Left kidney (tissue), 2 donors: ENCODE measurements around the gene RPS25. TPM values are rescaled to one million over a fixed set of nuclear protein-coding genes. Genes with fewer than 3 reads are reported as not detected.
"Not testable (repeated sequence)": the region's sequence is repeated elsewhere in the genome, so short reads cannot be mapped to it uniquely, and the experiment has no call there.

Experiments
- DNase-seq: peaks from one replicate; pipeline ENCODE4 v3.0.0-alpha.2; 2013
- polyA plus RNA-seq: library from polyadenylated mRNA; unstranded; fragments of 120-200 nt; gene quantifications from one replicate; pipeline ENCODE4 v1.2.1, GENCODE V29; 2013; ENCODE audit not compliant: insufficient read length

Gene RPS25
- polyA plus RNA-seq, 1 donor: 993 TPM

DNA sequence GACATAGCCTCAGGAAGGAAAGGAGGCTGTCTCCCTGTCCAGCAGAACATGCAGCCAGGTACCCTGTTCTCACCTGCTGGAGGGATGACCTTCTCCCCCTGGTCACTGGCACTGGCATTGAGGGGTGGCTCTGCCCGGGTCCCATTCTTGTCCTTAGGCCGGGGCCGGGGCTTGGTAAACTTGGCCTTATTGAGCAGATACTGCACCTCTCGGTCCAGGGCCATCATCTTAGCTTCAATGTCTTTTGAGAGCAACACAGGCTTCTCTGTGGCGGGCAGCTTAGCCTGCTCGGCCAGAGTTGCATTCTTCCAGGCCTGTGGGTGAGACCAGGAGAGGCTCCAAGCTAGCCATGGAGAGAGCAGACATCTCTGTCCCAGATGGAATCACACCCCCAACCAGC lies 28.3 kb upstream of the RPS25 start:
- DNase-seq: no peak

DNA sequence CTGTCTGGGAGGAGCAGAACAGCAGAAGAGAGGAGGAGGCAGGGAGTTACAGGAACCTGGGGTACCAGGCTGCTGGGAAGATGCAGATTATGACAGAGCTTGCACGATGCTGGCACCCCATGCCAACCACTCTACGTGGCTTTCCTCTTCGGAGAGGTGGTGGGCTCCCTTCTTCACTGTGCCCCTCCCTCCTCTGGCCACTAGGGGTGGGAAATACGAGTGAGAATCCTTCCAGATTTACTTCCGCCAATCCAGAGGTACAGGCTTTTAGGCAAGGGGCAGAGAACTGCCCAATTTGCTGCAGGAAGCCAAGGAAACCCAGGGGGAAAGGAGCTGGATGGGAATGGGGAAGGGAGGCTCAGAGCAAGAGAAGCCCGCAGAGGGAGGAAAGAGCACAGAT lies 26.6 kb upstream of the RPS25 start:
- DNase-seq: no peak

DNA sequence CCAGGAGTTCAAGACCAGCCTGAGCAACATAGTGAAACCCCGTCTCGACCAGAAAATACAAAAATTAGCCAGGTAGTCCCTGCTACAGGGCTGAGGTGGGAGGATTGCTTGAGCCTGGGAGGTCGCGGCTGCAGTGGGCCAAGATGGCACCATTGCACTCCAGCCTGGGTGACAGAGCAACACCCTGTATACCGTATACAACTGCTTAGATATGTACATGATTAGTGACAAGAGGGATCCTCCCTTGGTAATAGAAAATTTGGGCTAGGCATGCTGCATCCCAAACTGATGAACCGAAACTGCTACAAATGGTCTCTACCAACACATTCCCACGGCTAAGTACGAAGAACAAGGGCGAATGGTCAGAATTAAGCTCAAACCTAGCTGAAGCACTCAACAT lies 24.8 kb upstream of the RPS25 start:
- no peak for DNase-seq

DNA sequence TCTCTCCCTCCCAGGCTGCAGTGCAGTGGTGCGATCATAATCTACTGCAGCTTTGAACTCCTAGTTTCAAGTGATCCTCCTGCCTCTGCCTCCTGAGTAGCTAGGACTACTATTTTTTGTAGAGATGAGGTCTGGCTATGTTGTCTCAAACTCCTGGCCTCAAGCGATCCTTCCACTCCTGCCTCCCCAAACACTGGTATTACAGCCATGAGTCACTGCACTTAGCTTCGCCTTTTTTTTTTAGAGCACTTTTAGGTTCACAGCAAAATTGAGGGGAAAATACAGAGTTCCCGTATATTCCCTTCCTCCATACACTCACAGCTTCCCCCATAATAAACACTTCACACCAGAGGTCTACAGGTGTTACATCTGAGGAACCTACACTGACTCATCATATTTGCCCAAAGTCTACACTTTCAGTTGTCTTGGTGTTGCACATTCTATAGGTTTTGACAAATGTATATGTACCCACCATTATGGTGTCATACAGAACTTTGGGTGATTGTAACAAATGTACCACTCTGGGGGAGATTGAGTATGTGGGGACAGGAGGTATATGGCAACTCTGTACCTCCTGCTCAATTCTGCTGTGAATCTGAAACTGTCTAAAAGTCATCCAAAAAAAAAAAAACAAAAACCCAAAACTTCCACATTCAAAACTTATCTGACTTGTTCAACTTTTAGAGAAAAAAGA lies 23.8 kb upstream of the RPS25 start:
- no peak for DNase-seq

DNA sequence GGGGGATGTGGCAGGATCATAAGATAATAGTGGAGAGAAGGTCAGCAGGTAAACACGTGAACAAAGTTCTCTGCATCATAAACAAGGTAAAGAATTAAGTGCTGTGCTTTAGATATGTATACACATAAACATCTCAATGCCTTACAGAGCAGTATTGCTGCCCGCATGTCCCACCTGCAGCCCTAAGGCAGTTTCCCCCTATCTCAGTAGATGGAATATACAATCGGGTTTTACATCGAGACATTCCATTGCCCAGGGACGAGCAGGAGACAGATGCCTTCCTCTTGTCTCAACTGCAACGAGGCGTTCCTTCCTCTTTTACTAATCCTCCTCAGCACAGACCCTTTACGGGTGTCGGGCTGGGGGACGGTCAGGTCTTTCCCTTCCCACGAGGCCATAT lies 21.3 kb upstream of the RPS25 start:
- not testable (repeated sequence) for DNase-seq

DNA sequence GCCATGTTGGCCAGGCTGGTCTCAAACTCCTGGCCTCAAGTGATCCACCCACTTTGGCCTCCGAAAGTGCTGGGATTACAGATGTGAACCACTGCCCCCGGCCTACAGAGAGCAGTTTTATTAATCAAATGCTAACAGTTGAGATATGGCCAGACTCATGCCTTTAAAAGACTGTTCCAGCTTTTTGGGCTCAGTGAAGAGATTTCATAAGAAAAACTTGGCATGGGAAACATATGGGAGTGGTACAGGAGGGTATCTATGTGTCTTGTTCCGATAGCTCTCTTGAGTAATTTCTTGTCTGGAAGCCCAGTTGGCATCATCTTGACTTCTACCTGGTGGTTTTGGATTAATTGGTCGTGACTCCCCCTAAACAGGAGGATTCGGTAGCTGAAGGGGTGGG lies 20.7 kb upstream of the RPS25 start:
- DNase-seq: no peak

DNA sequence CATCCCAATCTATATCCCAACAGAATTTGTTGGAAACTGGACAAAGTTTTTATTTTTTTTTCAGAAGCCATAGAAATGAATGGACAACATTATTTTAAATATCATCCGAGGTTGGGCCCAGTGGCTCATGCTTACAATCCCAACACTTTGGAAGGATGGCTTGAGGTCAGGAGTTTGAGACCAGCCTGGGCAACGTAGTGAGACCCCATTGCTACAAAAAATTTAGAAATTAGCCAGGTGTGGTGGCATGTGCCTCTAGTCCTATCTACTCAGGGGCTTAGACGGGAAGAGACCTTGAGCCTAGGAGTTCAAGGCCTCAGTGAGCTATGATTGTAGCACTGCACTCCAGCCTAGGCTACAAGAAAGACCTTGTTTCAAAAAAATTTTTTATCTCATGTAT lies 16.7 kb upstream of the RPS25 start:
- DNase-seq: no peak

DNA sequence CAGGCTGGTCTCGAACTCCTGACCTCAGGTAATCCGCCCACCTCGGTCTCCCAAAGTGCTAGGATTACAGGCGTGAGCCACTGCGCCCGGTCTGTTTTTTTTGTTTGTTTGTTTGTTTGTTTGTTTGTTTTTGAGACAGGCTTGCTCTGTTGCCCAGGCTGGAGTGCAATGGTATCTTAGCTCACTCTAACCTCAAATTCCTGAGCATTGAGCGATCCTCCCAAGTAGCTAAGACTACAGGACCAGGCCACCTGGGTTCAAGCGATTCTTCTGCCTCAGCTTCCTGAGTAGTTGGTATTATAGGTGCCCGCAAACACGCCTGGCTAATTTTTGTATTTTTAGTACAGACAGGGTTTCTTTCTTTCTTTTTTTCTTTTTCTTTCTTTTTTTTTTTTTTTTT lies 15.3 kb upstream of the RPS25 start:
- not testable (repeated sequence) for DNase-seq

DNA sequence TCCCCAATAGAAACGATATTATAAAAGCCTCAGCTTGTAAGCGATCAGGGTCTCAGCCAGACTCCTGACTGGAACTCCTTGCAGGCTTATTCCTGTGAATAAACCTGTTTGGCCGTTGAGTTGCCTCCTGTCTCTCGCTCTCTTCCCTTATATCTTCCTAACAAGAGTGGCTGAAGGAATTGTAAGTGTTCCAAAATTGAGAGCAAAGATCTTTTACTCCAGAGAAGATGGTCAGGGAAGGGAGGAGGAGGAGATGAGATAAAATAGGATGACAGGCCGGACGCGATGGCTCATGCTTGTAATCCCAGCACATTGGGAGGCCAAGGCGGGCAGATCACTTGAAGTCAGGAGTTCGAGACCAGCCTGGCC lies 13.8 kb upstream of the RPS25 start:
- no peak for DNase-seq

DNA sequence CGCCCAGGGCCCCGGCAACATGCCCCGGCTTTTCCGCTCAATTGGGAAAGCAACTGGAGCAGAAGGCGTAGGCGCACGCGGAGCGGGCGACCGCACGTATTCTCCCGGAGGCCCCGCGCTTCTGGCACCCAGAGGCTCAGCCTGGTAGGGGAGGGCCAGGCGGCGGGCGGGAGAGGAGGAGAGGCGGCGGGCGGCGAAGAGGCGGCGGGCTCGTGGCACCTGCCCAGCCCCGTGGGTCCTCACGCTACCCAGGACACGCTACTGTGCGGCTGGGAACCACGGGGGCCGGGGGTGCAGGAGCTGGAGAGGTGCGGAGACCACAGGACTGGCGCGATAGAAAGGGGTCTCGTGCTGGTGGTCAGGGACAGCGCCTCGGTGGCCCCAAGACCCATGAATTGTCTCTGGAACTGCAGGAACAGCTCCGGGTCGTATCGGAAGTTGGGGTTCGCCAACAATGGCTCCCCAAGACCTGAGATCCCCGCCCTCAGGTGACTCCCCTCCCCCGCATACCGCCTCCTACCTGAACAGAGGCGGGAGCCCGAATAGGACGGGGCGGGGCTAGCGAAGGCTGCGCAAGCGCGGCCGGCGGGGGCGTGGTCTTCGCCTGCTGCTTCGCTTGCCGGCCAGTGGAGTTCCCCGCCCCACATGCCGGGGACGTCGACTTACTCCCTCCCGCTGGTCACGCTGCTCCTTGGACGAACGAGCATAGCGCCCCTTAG lies 12.3 kb upstream of the RPS25 start, which contains the start of gene SLC37A4:
SLC37A4 (minus strand) TSS at position 549 of the 719 bp plus-strand sequence.
- DNase-seq: peak; percentile 96

DNA sequence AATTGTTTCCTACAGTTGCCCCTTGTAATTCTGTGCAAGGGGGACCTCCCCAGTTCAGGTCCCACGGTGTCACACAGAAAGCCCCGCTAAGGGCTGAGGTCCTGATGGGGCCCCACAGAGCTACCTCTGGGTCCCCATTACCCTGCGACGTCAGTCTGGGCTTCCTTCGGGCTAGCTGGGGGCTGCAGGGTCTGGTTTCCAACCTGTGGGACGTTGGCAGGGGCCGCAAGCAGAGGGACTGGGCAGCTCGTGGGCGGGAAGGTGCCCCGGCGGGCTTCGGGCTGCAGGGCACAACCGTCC lies 11.8 kb upstream of the RPS25 start:
- DNase-seq: no peak

DNA sequence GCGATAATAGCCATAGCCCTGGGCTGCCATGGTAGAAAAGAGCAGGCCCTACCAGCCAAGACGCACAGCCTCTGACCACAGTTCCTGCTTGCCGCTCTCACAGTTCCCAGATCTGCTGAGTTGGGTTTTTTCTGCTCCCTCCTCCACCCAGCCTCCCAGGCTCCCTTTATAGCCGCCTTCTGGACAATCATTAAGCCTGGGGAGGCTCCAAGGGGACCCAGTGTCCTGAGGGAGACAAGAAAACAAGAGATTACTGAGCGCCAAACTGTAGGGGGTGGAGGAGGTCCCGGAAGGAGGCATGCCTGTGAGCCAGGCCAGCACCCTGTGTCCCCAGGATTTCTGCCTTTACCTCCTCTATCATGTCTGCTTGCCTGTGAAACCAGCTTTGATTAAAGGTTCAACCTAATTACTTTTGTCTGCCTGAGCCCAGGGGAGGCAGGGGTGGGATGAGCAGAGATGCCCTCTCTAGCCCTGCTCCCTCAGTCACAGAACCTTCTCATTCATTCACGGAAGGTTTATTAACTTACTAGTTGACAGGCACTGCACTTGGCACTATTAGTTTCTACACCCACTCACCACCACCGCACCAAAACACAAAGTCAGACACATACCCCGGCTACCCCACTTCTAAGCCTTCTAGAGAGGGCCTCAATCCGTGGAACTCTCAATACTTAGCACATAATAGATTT lies 11.3 kb upstream of the RPS25 start:
- peak; percentile 54 for DNase-seq

DNA sequence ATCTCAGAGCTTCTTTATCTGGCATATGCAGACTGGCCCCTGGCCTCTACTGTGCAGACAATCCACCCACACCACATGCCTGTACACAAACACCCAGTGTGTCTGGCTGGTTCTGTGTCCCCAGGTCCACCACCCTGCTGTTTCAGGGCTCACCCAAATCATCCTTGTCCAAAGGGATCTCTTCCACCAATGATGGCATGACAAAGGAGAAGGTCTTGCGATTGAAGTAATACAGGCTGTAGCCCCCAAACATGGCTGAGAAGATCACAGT lies 10.9 kb upstream of the RPS25 start:
- DNase-seq: no peak

DNA sequence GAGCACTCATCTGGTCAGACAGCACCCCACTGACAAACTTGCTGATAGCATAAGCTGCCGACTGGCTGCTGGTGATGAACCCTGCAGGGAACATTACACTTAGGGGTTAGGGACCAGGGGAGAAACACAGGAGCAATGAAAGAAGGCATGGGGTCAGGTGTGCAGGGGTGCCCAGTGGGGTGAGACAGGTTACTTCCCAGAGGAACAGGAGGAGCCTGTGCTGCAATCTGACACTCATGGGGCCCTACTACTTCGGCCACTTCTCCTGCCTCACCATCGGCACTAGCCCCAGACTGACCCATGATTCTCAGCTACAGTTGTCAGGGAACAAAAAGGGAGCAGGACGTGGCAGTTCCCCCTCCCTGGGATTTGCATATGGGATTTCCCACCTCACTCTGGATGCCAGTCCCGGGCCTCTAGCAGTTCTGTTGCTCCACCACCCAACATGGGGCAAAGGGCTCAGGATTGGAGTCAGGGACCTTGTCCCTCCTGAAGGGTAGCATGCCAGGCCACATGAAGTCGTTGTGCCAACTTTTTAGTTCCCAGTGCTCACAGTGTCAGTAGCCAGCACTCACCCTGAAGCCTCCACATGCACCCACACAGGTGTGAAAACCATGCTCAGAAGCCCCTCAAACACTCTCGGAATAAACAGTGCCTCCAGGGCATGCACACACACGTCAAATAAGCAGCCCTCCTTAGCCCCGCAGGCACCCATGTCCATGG lies 10.4 kb upstream of the RPS25 start:
- DNase-seq: no peak

DNA sequence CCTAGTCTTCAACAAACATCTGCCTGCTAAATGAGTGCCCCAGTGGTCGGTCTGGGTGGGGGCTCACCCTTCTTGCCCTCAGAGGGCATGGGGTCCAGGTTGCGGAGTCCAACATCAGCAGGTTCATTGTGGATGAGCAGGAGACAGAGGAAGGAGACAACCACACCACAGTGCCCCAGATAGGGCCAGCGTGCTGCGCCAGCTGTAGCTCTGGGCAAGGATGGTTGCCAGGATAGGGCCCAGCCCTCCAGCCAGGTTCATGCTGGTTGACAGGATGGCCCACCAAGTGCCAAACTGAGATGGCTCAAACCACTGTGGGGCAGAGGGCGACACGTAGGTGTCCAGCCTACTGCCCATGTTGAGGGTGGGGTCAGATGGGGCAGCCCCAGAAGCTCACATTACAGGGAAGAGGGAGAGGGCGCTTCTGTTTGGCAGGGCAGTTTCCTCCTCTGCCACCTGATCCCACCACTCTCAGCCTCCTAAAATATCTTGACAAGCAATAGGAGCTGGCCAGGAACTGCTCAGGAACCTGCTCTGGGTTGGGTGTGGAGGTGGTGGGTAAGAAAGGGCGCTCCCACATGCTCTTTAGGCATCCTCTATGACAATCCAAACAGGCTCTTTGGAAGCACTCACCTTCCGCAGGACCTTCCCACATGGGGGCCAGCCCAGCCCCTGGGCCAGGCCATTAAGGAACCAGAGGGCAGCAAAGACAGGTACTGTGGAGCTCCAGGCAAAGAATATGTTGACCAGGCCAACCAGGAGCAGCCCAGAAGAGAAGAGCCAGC lies 9.6 kb upstream of the RPS25 start:
- DNase-seq: no peak

DNA sequence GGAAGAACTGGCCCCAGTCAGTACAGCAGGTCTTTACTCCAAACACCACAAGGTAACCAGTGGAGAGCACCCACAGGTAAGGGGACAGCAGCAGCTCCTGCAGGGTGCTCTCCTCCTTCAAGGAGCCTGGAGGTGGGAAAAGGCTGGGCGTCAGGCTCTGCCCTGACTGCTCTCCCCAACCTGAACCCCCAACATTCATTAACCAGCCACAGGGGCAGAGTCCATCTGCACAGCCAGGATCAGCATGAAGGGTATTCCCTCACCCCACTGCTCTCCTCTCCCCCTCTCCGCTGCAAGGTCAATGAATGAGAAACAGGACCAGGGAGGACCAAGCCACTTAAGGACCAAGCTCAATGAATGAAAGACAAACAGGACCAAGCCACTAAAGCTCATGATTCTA lies 8.8 kb upstream of the RPS25 start:
- DNase-seq: no peak

DNA sequence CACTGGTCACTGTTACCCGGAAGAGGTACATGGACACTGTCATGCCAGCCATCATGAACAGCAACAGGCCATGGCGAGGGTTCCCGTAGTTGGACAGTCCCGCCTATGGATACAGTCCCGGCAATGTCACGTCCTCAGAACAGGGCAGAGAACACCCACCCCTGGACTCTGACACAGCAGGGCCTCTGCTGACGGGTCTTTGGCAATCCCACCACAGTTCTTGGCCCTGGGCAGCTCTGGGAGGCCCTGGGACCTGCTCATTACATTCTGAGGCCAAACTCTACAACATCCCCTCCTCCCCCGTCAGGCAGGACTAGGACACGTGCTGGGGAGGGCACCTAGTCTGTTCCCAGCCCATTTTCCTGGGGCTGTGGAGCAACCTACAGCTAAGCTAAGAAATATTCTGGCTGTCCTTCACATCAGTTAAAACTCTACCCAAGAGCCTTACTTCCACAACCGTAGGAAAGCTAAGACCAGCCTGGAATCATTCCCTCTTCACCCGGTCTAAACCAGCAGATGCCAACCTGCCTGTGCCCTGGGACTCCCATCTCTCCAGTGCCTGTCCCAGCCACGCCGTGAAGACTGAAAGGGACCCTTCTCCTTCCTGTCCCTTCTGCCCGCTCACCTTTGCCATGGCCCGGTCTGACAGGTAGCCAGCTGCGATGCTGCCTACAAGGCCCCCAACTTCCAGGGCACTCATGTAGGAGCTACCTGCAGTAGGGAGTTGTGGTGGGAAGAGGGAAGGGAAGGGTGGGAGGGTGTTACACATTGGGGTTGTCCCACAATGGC lies 8.0 kb upstream of the RPS25 start:
- no peak for DNase-seq

DNA sequence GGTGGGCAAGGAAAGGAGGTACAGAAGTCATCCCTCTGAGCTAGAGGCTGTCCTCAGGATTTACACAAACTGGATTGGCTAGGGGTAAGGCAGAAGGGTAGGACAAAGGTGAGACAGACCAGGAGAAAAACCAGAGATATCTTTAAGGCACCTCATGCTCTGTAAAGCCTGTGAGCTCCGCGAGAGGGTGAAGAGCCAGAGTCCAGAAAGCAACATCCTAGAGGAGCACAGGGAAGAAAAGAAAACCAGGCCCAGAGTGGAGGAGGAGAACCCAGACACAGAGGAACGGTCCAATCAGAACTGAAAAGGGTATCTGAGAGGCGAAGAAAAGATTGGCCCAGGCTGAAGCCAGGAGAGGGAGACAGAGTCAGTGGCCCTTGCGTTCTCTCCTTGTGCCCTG lies 7.4 kb upstream of the RPS25 start:
- no peak for DNase-seq

DNA sequence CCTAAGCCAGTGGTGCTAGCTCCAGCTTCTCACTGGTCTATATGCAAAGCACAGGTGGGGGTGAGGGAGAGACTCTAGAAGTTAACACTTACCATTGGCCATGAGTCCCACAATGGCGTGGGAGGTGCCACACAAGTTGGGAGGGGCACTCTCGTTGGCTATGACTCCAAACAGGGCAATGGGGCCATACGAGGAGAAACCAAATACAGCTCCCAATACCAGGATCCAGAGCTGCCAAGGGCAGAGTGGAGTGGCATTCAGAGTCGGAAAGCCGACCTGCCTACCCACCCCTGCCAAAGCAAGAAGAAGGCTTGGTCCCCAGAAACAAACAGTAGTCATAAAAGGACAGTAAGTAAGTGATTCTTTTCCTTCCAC lies 6.9 kb upstream of the RPS25 start:
- DNase-seq: no peak

DNA sequence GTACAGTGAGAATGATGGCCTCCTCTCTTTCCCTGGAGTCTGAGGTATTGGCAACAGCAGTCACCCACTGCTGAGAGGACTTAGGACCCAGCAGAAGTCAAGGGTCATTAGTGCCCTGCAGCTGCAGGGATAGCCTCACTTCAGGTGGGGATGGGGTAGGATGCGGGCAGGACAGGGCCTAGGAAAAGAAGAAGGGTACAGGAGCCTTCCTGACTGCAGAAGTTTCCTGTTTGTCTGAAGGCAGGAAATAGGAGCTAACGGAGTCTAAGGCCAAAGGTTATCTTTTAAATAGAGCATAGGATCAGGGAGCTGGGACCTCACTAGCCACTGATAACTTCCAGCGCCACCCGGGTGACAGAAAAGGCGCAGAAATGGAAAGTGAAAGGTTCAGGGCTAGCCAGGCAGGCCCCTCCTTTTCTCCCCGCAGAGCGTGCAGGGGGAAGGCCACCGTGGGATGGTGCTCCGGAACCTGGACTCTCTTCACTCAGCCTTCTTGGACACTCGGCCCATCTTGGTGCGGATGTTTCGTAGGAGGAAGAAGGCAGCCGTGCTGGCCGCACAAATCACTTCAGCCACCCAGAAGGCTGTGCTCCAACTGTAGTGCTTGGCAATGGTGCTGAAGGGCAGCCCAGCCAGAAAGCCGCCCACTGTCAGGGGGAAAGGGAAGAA lies 6.4 kb upstream of the RPS25 start:
- no peak for DNase-seq

DNA sequence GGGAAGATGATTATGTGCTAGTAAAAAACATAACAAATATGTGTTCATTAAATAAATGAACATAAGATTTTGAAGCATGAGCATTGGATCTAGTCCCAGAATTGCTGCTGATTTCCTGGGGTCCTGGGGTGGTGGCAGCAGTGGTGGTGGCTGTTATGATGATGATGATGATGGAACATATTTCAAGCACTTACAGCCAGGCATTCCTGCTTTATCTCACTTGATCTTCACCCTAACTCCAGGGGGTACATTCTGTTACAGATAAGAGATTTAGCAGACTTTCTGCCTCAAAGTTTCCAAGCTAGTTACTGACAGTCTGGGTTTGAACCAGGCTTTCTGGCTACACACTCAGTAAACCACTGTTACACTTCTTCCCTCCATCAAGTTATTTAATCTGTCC lies 5.6 kb upstream of the RPS25 start:
- DNase-seq: no peak
